Keratinocyte (primary cell): ENCODE measurements around the gene NLRP7.

Experiments used
- CTCF ChIP-seq, 3 experiments: IDR thresholded peaks in 1 of 3; conservative IDR thresholded peaks in 1 of 3; optimal IDR thresholded peaks in 1 of 3; 2 replicates in 2 of 3; 3 replicates in 1 of 3; pipeline versions ENCODE3 to v1.5.1; 2011; ENCODE audit warnings: low read length in 3 of 3, mild to moderate bottlenecking in 3 of 3, moderate library complexity in 2 of 3, control low read depth in 1 of 3, inconsistent platforms in 1 of 3; ENCODE audit not compliant: insufficient read depth in 2 of 3; ENCODE audit errors: extremely low read depth in 1 of 3
- EZH2 ChIP-seq: IDR thresholded peaks from one replicate; pipeline ENCODE4 v1.6.1; 2012; ENCODE audit warnings: inconsistent platforms, mild to moderate bottlenecking, low read length, moderate library complexity

- TF ChIP-seq CTCF (optimal IDR thresholded peaks at IDR 0.05 in 1 of 3, IDR thresholded peaks at IDR 0.05 in 1 of 3, conservative IDR thresholded peaks at IDR 0.05 in 1 of 3; ENCODE audit: extremely low read depth in 1 of 3, insufficient read depth in 2 of 3, low read length in 3 of 3) (no peak), EZH2 (no peak)
These were observed 5.4 kb upstream of the NLRP7 start for GRCh38 chr19:54952591-54953344.
